GM21528 (cell line): ENCODE data around the gene CPNE6.
A peak's percentile ranks its signal among the peaks of the same experiment; 100 is the strongest.

ENCODE experiments used
- ATAC-seq: cut with Tn5 transposase; IDR thresholded peaks from one replicate; pipeline ENCODE4 v1.9.1; 2021; ENCODE audit warnings: mild to moderate bottlenecking, moderate library complexity; ENCODE audit not compliant: unreplicated experiment, low FRiP score

CPNE6 gene

GRCh38 chr14:24068711-24069410 is 2.5 kb upstream of the CPNE6 start:
- no peak for ATAC-seq

GRCh38 chr14:24069411-24069735 is 2.0 kb upstream of the CPNE6 start:
- no peak for ATAC-seq

- no peak for ATAC-seq
These were observed 848 bp upstream of the CPNE6 start for GRCh38 chr14:24070285-24071143.

DNA sequence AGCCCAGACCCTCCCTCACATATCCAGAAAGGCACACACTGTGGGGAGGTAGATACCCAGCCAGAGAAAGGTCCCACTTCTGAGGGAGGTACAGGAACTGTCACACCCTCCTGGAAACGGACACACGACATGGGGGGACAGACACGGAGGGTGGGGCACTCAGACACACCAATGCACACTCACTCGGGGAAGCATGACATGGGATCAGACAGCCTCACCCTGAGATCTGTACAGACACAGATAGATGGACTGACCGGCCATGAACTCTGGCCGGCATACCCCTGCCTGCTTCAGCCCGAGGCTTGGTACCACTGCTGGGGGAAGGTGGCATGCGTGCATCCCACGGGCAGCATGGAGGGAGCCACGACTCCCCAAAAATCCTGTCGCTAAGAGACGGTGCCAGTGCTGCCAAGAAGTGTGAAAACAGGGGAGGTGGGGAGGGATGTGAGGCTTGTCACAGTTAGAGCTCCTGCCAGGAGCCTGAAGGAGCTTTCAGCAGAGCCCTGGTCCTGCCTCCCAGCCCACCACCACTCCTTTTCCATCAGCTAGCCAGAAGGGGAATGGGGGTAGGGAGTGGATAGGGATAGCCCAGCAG is 571 bp downstream of the CPNE6 start:
- ATAC-seq, result no peak

GRCh38 chr14:24072436-24072835 is 1.1 kb downstream of the CPNE6 start:
- no peak for ATAC-seq

DNA sequence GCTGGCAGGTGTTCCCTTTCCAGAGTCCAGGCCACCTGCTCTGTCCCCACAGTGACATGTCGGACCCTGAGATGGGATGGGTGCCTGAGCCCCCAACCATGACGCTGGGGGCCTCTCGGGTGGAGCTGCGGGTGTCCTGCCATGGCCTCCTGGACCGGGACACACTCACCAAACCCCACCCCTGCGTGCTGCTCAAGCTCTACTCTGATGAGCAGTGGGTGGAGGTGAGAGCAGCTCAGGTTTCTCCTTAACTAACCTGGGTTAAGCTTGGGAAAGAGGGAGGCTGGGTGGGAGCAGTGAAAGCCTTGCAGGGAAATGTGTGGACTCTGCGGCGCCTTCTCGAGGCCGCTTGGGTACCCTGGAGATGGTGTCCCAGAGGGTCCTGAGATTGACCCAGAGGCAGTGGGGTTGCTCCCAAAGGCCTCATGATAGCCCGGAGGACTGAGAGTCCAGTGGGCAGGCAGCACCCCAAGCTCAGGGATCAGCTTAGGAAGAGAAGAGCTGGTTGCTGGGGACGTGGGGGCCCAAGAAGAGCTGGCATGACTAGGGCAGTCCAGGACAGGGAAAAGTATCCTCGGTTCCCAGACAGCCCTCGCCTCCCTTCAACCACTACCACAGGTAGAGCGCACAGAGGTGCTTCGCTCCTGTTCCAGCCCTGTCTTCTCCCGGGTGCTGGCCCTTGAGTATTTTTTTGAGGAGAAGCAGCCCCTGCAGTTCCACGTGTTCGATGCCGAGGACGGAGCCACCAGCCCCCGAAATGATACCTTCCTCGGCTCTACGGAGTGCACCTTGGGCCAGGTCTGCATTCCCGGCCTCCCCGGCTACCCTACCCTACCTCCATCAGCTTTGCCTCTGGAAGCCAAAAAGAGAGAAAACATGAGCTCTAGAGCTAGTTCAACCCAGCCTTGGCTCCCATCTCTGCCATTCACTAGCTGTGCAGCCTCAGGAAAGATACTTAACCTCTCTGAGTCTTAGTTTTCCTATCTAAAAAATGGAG is 1.8 kb downstream of the CPNE6 start:
- ATAC-seq, result no peak

DNA sequence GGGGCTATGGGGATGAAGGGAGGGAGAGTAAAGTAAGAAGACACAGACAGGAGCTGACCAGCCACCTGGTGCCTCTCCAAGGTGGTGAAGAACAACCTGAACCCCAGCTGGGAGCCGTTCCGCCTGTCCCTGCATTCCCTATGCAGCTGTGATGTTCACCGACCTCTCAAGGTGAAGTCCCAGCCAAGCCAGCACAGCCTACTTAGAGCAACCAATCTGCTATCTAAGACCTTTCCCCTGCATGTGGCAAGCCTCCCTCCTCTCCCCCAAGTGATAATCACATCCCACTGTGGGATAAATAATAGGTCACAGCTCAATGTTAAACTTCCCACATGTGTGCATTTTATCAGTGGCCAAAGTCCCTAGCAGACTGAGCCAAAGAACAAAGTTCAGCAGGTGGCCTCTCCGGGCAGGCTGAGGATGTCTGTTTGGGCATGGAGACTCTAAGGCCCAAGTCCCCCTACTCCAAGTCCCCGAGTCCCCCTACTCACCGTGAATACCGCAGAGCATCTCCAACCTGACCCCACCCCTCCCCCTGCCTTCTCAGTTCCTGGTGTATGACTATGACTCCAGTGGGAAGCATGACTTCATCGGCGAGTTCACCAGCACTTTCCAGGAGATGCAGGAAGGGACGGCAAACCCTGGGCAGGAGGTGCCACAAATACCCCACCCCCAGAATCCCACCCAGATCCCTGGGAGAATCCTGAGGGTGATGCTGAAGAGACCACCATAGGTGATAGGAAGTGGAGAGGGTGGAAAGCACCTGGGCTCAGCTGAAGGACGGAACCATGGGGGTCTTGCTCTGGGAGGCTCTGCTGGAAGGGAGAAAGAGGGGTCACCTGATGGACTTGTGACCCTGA is 3.5 kb downstream of the CPNE6 start:
- ATAC-seq, result no peak

- no peak for ATAC-seq
These were observed 4.3 kb downstream of the CPNE6 start for GRCh38 chr14:24075485-24076301.

DNA sequence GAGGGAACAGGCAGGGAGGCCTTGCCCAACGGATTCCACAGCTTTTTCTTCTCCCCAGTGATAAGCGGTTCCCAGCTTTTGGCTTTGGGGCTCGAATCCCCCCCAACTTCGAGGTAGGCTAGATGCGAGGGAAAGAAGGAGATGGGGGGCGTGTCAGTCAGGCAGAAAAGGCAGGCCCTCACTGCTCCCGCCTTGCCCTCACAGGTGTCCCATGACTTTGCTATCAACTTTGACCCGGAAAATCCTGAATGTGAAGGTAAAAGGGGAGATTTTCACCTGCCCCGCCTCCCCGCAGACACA is 4.9 kb downstream of the CPNE6 start:
- ATAC-seq, result no peak

DNA sequence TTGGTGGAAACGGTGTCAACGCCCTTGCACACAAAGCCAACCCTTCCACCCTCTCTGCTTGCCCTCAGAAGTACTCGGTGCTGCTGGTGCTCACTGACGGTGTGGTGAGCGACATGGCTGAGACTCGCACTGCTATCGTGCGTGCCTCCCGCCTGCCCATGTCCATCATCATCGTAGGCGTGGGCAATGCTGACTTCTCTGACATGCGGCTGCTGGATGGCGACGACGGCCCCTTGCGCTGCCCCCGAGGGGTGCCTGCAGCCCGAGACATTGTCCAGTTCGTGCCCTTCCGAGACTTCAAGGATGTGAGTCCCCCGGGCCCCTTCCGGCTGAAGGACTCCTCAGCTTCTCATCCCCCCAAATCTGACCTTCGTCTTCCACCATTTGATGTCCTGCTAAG is 5.7 kb downstream of the CPNE6 start:
- ATAC-seq, result no peak

DNA sequence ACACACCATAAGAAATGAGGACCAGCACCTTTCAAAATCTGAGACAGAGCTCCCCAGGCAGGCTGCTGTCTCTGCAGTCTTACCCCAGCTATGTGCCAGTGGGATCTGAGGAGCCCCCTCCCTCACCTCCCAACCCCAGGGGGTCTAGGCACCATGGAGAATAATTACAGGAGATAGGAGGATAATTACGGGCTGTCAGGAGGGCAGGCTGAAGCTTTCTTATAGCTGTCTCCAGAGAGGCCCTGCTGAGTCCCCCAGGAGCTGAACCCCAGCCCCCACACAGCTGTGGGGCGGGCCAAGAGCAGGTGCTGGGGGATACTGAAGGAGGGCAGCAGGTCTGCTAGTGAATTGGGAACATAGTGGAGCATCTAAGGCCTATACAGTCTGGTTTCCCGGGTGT is 6.8 kb downstream of the CPNE6 start:
- no peak for ATAC-seq

- ATAC-seq, result no peak
These were observed 8.3 kb downstream of the CPNE6 start for GRCh38 chr14:24079491-24080141.

DNA sequence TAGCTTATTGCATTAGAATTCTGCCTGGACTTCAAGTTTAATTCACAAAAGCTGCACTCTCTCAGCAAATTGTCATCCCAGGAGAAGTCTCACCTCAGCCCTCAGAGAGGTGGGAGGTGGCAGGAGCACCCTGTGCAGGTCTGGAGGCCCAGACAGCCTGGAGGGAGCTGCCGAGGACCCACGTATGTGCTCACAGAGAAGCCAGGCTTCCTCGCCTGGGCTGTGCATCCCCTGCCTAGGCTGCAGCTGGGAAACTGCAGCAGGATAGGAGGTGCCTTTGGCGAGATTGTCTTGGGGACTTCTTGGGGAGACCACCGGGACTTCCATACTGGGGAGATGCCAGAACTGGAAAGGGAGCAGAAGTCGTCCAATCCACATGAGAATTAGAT is 8.8 kb downstream of the CPNE6 start:
- no peak for ATAC-seq

DNA sequence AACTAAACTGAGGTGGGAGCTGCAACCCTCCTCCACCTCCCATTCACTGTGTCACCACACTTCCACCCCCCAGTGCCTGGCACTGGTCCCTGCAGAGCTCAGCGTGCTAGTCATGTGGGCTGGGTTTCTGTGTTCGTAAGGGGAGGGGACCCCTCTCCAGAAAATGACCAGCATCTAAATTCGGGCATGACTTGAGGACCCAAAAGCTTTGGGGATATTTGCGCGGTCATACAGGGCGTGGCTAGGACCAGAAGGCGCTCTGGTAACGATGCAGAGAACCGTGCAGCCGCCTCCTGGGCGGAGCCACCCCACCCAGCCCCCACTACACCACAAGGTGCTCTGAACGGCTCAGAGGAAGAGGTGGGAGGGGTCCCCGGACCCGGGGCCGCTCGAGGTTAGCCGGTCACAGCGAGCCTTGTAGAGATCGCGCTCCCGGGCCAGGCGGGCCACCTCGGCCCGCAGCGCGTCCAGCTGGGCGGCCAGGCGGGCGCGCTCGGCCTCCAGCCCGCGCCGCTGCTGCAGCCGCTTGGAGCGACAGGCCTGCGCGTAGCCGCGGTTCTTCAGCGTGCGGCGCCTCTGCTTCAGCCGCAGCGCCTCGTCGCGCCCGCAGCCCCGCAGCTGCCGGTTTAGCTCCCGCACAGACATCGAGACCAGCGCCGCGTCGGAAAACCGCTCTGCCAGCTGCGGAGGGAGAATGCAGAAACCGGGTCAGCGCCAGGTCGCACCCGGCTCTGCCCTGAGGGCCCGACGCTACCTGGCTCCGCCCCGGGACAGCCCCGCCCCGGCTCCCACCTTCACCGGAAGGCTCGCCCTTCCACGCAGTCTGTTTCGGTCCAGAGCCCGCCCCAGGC is 9.8 kb downstream of the CPNE6 start:
- peak; percentile 88 for ATAC-seq

DNA sequence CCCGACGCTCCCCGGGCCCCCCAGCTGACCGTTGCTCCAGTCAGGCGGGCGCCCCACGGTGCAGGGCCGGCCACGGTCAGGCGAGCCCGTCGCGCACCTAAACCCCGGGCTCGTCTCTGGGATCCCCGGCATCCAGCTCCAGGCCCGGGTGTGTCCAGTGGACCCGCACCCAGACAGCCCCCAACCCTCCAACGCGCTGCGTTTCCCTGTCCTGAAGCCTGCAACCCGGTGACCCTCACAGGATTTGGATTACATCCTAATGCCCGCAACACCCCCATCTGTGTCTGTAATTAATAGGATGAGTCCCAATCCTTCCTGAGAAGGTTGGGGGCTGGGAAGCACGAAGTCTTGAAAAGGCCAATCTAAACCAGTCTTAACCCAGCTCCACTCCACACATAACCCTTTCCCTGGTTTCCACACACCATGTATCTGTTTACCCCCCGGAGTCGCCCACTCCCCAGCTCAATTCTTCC is 10.4 kb downstream of the CPNE6 start:
- no peak for ATAC-seq

DNA sequence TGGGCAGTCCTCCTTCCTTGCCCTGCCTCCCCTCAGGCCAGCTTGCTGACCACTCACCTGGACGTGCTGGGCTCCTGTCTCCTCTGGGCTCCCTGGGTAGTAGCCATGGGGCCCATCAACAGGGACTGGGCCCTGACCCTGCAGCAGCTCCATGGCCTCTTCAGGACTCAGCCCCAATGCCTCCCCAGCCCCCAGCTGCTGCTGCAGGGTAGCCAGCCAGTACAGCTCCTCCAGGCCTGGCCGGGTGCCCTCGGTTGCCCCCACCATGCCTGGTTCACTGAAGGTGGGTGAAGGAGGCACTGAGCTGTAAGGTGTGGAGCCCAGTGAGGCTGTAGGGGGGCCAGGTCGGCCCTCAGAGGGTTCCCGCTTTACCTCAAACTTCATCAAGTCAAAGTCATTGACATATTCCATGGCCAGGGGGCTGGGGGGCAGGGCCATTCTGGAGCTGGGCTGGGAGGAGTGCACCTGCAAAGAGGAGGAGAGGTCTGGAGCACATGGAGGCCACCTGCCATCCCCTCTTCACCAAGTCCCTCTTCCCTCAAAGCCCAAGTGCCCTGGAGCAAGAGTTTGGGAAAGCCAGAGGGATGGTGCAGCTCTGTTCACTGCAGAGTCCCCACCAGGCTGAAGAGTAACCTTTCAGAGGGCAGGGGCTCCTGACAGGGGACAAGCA is 11.2 kb downstream of the CPNE6 start:
- ATAC-seq, result no peak

- ATAC-seq, result no peak
These were observed 12.1 kb downstream of the CPNE6 start for GRCh38 chr14:24083462-24083861.
